Activated CD8-positive, alpha-beta T cell treated with anti-CD3 and anti-CD28 coated beads for 36 hours (primary cell): ENCODE data around the gene CMC2. TPM values are rescaled to one million over a fixed set of nuclear protein-coding genes. Genes with fewer than 3 reads are reported as not detected.

ENCODE experiments used
- ATAC-seq: fragments of 200-7000 bp; cut with Tn5 transposase; one replicate; pipeline ENCODE4 v1.10.0; 2021; ENCODE audit warnings: mild to moderate bottlenecking, moderate library complexity
- CTCF ChIA-PET: fragments of 350-600 bp; sonication (Branson Sonifier 250); formaldehyde crosslinking; loops from one replicate; lab custom pipeline; 2021; ENCODE audit warnings: antibody characterized with exemption; lab: Charles Lee
- POLR2A ChIA-PET: fragments of 350-600 bp; sonication (Branson Sonifier 250); formaldehyde crosslinking; loops from one replicate; lab custom pipeline; 2021; ENCODE audit warnings: antibody characterized with exemption; lab: Charles Lee
- DNase-seq: peaks from one replicate; pipeline ENCODE4 v3.0.0-alpha.2; 2020
- H3K27ac Mint-ChIP-seq: one replicate; pipeline ENCODE4 v1.8.0; 2021; ENCODE audit warnings: mild to moderate bottlenecking, mixed read lengths
- H3K27me3 Mint-ChIP-seq: one replicate; pipeline ENCODE4 v1.8.0; 2021; ENCODE audit warnings: mixed read lengths
- H3K36me3 Mint-ChIP-seq: one replicate; pipeline ENCODE4 v1.8.0; 2021; ENCODE audit warnings: low read depth, mixed read lengths
- H3K4me1 Mint-ChIP-seq: one replicate; pipeline ENCODE4 v1.8.0; 2021; ENCODE audit warnings: low read depth, mixed read lengths
- H3K4me3 Mint-ChIP-seq: one replicate; pipeline ENCODE4 v1.8.0; 2021; ENCODE audit warnings: mild to moderate bottlenecking, moderate library complexity, mixed read lengths
- H3K9me3 Mint-ChIP-seq: one replicate; pipeline ENCODE4 v1.8.0; 2021; ENCODE audit warnings: mixed read lengths
- CTCF ChIP-seq: fragments of 200-600 bp; IDR thresholded peaks from one replicate; pipeline ENCODE4 v1.8.0; 2022; ENCODE audit warnings: antibody characterized with exemption, mild to moderate bottlenecking
- intact Hi-C: fragments of 100-400 bp; cut with micrococcal nuclease; formaldehyde crosslinking; loops from one replicate; pipeline ENCODE4 v1.10.0; 2022
- total RNA-seq, 2 experiments: library from RNA; stranded (reverse); gene quantifications; one replicate each; pipeline ENCODE4 v1.2.3, GENCODE V29; 2021

The CMC2 gene
- total RNA-seq, 2 experiments from 2014 or later: 105 to 106 TPM

- peak within 1 kb of the TSS; percentile 81 for H3K4me3 Mint-ChIP-seq
Observed at GRCh38 chr16:81035398-81035974, 28.8 kb upstream of the CMC2 start, which contains the start of gene ATMIN. Gene ATMIN, plus strand, starts transcription at chr16:81035842. Its CDS starts 29 bp downstream, at chr16:81035871.

GRCh38 chr16:81029930-81030604, 23.4 kb upstream of the CMC2 start:
- H3K27ac Mint-ChIP-seq: no peak overlapping the region
- TF ChIP-seq CTCF: no peak
- H3K4me1 Mint-ChIP-seq: peaks cover 7% of the 10 kb centered on the region
- peaks cover 4% of the 10 kb centered on the region for H3K9me3 Mint-ChIP-seq
- no peaks in the 10 kb centered on the region for H3K27me3 Mint-ChIP-seq
- H3K36me3 Mint-ChIP-seq: peaks cover 51% of the 10 kb centered on the region
- ChIA-PET POLR2A (interaction anchor here (0.6 to 3.8 kb wide), 3 partner anchors 22 to 63 kb away, joined by 3 to 20 read pairs (median 3); partner anchors contain the start of genes CENPN and CMC2), CTCF (interaction anchor here (1.1 to 1.2 kb wide), 2 partner anchors 26 to 47 kb away, joined by 3 to 5 read pairs; partner anchors contain the start of gene C16orf46)
- DNase-seq (peak; percentile 53), ATAC-seq (peak; percentile 86)
- no peak overlapping the region for H3K4me3 Mint-ChIP-seq
- intact Hi-C loops: no loop called here

More at GRCh38 chr16:81035398-81035974, 28.8 kb upstream of the CMC2 start, which contains the start of gene ATMIN:
- H3K27ac Mint-ChIP-seq: peak within 1 kb of the TSS; percentile 63
- peak; percentile 99 for TF ChIP-seq CTCF
- ChIA-PET POLR2A (interaction anchor here (1.1 to 1.8 kb wide), 4 partner anchors 18 to 41 kb away, joined by 3 to 7 read pairs (median 4); partner anchors contain the start of genes C16orf46, CENPN and CMC2), CTCF (interaction anchor here (0.6 to 4.9 kb wide), 35 partner anchors 9 to 703 kb away, joined by 3 to 50 read pairs (median 4); partner anchors contain the start of genes C16orf46, CENPN and CMC2)
- intact Hi-C loops: no loop called here
- H3K9me3 Mint-ChIP-seq: no peaks in the 10 kb centered on the region
- ATAC-seq: peak; percentile 97
- peak; percentile 87 for DNase-seq
- H3K36me3 Mint-ChIP-seq: peaks cover 25% of the 10 kb centered on the region
- H3K27me3 Mint-ChIP-seq: no peaks in the 10 kb centered on the region
- peaks cover 26% of the 10 kb centered on the region for H3K4me1 Mint-ChIP-seq

- TF ChIP-seq CTCF: no peak
- Mint-ChIP-seq H3K27ac (no peak overlapping the region), H3K4me3 (no peak overlapping the region), H3K36me3 (peaks cover 62% of the 10 kb centered on the region), H3K27me3 (no peaks in the 10 kb centered on the region), H3K4me1 (peaks cover 7% of the 10 kb centered on the region), H3K9me3 (peaks cover 4% of the 10 kb centered on the region)
- ChIA-PET POLR2A (no interaction called here), CTCF (interaction anchor here (2.1 kb wide), 1 partner anchor 9 kb away, joined by 9 read pairs; the partner anchor contains the start of gene ATMIN)
- intact Hi-C loops: no loop called here
- ATAC-seq (no peak), DNase-seq (no peak)
Observed at GRCh38 chr16:81026429-81026828, 19.7 kb upstream of the CMC2 start.

GRCh38 chr16:81018496-81018895, 11.8 kb upstream of the CMC2 start:
- Mint-ChIP-seq H3K9me3 (no peaks in the 10 kb centered on the region), H3K4me1 (no peaks in the 10 kb centered on the region), H3K27ac (no peak overlapping the region), H3K36me3 (peaks cover 61% of the 10 kb centered on the region), H3K27me3 (no peaks in the 10 kb centered on the region), H3K4me3 (no peak overlapping the region)
- ChIA-PET CTCF (interaction anchor here (1.5 to 4.0 kb wide), 2 partner anchors 9 to 15 kb away, joined by 7 to 42 read pairs; partner anchors contain the start of gene ATMIN), POLR2A (interaction anchor here (0.5 to 2.2 kb wide), 5 partner anchors 9 to 56 kb away, joined by 3 to 8 read pairs (median 3); partner anchors contain the start of genes CENPN and CMC2)
- TF ChIP-seq CTCF: no peak
- DNase-seq: no peak
- intact Hi-C loops: no loop called here
- no peak for ATAC-seq
